ENCODE data around the gene CLMN. TPM values are rescaled to one million over a fixed set of nuclear protein-coding genes. Genes with fewer than 3 reads are reported as not detected.

Gene CLMN
- polyA plus RNA-seq, 4 donors = 21.1 to 27.5 (median 24.8) TPM

GRCh38 chr14:95250140-95250769 is 69.5 kb downstream of the CLMN start:
- no peak for DNase-seq (ENCODE audit: low read depth in 4 of 4, low spot score in 3 of 4)

GRCh38 chr14:95248432-95248831 is 71.3 kb downstream of the CLMN start:
- DNase-seq (ENCODE audit: low read depth in 4 of 4, low spot score in 3 of 4) = no peak

- no peak for DNase-seq (ENCODE audit: low read depth in 4 of 4, low spot score in 3 of 4)
Observed at GRCh38 chr14:95246870-95247269, 72.8 kb downstream of the CLMN start.

- no peak for DNase-seq (ENCODE audit: low read depth in 4 of 4, low spot score in 3 of 4)
Observed at GRCh38 chr14:95245334-95245733, 74.4 kb downstream of the CLMN start.

- no peak for DNase-seq (ENCODE audit: low read depth in 4 of 4, low spot score in 3 of 4)
Observed at GRCh38 chr14:95244587-95244986, 75.1 kb downstream of the CLMN start.

- DNase-seq (ENCODE audit: low read depth in 4 of 4, low spot score in 3 of 4) = no peak
Observed at GRCh38 chr14:95242870-95243269, 76.8 kb downstream of the CLMN start.

- no peak for DNase-seq (ENCODE audit: low read depth in 4 of 4, low spot score in 3 of 4)
Observed at GRCh38 chr14:95240859-95241813, 78.6 kb downstream of the CLMN start.

GRCh38 chr14:95238487-95239298 is 81.0 kb downstream of the CLMN start:
- DNase-seq (ENCODE audit: low read depth in 4 of 4, low spot score in 3 of 4) = no peak

GRCh38 chr14:95237958-95238340 is 81.8 kb downstream of the CLMN start:
- DNase-seq (ENCODE audit: low read depth in 4 of 4, low spot score in 3 of 4) = no peak

- no peak for DNase-seq (ENCODE audit: low read depth in 4 of 4, low spot score in 3 of 4)
Observed at GRCh38 chr14:95237121-95237957, 82.4 kb downstream of the CLMN start.

GRCh38 chr14:95236221-95236620 is 83.5 kb downstream of the CLMN start:
- no peak for DNase-seq (ENCODE audit: low read depth in 4 of 4, low spot score in 3 of 4)

- DNase-seq (ENCODE audit: low read depth in 4 of 4, low spot score in 3 of 4) = no peak
Observed at GRCh38 chr14:95235767-95236166, 83.9 kb downstream of the CLMN start.

GRCh38 chr14:95235351-95235750 is 84.4 kb downstream of the CLMN start:
- no peak for DNase-seq (ENCODE audit: low read depth in 4 of 4, low spot score in 3 of 4)

- DNase-seq (ENCODE audit: low read depth in 4 of 4, low spot score in 3 of 4) = no peak
Observed at GRCh38 chr14:95234426-95234825, 85.3 kb downstream of the CLMN start.

- DNase-seq (ENCODE audit: low read depth in 4 of 4, low spot score in 3 of 4) = no peak
Observed at GRCh38 chr14:95233702-95234241, 85.9 kb downstream of the CLMN start.

GRCh38 chr14:95232894-95233584 is 86.7 kb downstream of the CLMN start:
- DNase-seq (ENCODE audit: low read depth in 4 of 4, low spot score in 3 of 4) = no peak

GRCh38 chr14:95231966-95232633 is 87.6 kb downstream of the CLMN start:
- no peak for DNase-seq (ENCODE audit: low read depth in 4 of 4, low spot score in 3 of 4)

GRCh38 chr14:95229749-95230148 is 90.0 kb downstream of the CLMN start:
- DNase-seq (ENCODE audit: low read depth in 4 of 4, low spot score in 3 of 4) = no peak

- no peak for DNase-seq (ENCODE audit: low read depth in 4 of 4, low spot score in 3 of 4)
Observed at GRCh38 chr14:95228240-95228639, 91.5 kb downstream of the CLMN start.
